ENCODE data around the gene RHBG. TPM values are rescaled to one million over a fixed set of nuclear protein-coding genes. Genes with fewer than 3 reads are reported as not detected.

Gene RHBG
- total RNA-seq, 1 experiment from 2014 or later: 5.7 TPM

- Histone ChIP-seq H3K4me3 (replicated peaks in 1 of 2; ENCODE audit: low read depth in 1 of 2, low read length in 2 of 2) (no peak overlapping the region), H3K79me2 (ENCODE audit: insufficient read depth, low read length) (no peaks in the 10 kb centered on the region), H3K27me3 (ENCODE audit: insufficient read depth, low read length) (no peaks in the 10 kb centered on the region), H4K20me1 (ENCODE audit: insufficient read depth) (no peaks in the 10 kb centered on the region), H3K9me3 (ENCODE audit: control insufficient read depth in 1 of 2, insufficient read depth in 1 of 2, low read depth in 1 of 2, low read length in 2 of 2) (no peaks in the 10 kb centered on the region), H3K9ac (ENCODE audit: low read length) (no peak overlapping the region), H3K36me3 (ENCODE audit: control insufficient read depth in 1 of 2, insufficient read depth in 2 of 2, low read length in 2 of 2) (no peaks in the 10 kb centered on the region), H2AFZ (ENCODE audit: low read depth, low read length, poor library complexity, severe bottlenecking) (no peak overlapping the region), H3K4me2 (ENCODE audit: low read length) (no peak overlapping the region), H3K4me1 (ENCODE audit: control insufficient read depth in 1 of 2, insufficient read depth in 2 of 2, low read length in 2 of 2) (peaks cover 8 to 9% of the 10 kb centered on the region in 2 experiments), H3K9me2 (ENCODE audit: insufficient read depth) (no peaks in the 10 kb centered on the region), H3K27ac (ENCODE audit: low read depth, low read length) (no peak overlapping the region)
- ChIA-PET POLR2A (no interaction called here), CTCF (interaction anchor here (0.9 to 5.3 kb wide), 3 partner anchors 24 to 61 kb away, joined by 3 to 322 read pairs (median 3); no protein-coding TSS in a partner anchor), RAD21 (ENCODE audit: low non-redundant PET in 1 of 2, low total read pairs in 2 of 2, uncharacterized antibody in 2 of 2, unreplicated experiment in 2 of 2) (interaction anchor here (0.6 to 1.7 kb wide), 2 partner anchors 63 to 144 kb away, joined by 4 to 9 read pairs; no protein-coding TSS in a partner anchor)
- intact Hi-C loops (cut with micrococcal nuclease): loop anchor here (2.0 kb wide), 1 partner anchor 226 kb away; no protein-coding TSS in a partner anchor
- no TSS peak for BruUV-seq (replicated peaks)
- TF ChIP-seq EZH2phosphoT487 (IDR thresholded peaks at IDR 0.05; ENCODE audit: borderline replicate concordance): no peak
- TF ChIP-seq TCF7L2 (IDR thresholded peaks at IDR 0.05; ENCODE audit: borderline replicate concordance, extremely low read depth, insufficient read depth, insufficient read length): no peak
- TF ChIP-seq ATF3 (IDR thresholded peaks at IDR 0.05): no peak
- peak; percentile 94 for TF ChIP-seq RAD21 (IDR thresholded peaks at IDR 0.05; ENCODE audit: low read depth)
- peak; percentile 87 to 92 (median 91) for TF ChIP-seq CTCF (IDR thresholded peaks at IDR 0.05 in 2 of 3, conservative IDR thresholded peaks at IDR 0.05 in 1 of 3; ENCODE audit: borderline replicate concordance in 1 of 3, insufficient read depth in 1 of 3, low read depth in 2 of 3, low read length in 2 of 3)
- DNase-seq (ENCODE audit: low read depth, low spot score): peak; percentile 45
- ATAC-seq: peak; percentile 91
These were observed 14.0 kb downstream of the RHBG start for GRCh38 chr1:156383023-156383422.

- POLR2A ChIA-PET: no interaction called here
- intact Hi-C loops (cut with micrococcal nuclease): no loop called here
- H3K27me3 ChIP-seq (ENCODE audit: insufficient read depth, low read length): no peaks in the 10 kb centered on the region
- TF ChIP-seq POLR2A (IDR thresholded peaks at IDR 0.05; ENCODE audit: borderline replicate concordance, extremely low read depth, insufficient read depth, insufficient read length) (no peak), EGR1 (IDR thresholded peaks at IDR 0.05; ENCODE audit: low read depth) (no peak), REST (IDR thresholded peaks at IDR 0.05; ENCODE audit: low read depth) (no peak), POLR2AphosphoS5 (IDR thresholded peaks at IDR 0.05; ENCODE audit: low read depth, low read length) (no peak), ELF1 (IDR thresholded peaks at IDR 0.05; ENCODE audit: borderline replicate concordance, low read depth) (no peak), ZBTB33 (IDR thresholded peaks at IDR 0.05; ENCODE audit: extremely low read depth, insufficient replicate concordance, low read length) (no peak), ZFX (IDR thresholded peaks at IDR 0.05) (no peak)
These were observed 15.0 kb downstream of the RHBG start for GRCh38 chr1:156384007-156384406.

More at GRCh38 chr1:156384007-156384406, 15.0 kb downstream of the RHBG start:
- DNase-seq (ENCODE audit: low read depth, low spot score) (no peak), ATAC-seq (no peak)
- Histone ChIP-seq H3K27ac (ENCODE audit: low read depth, low read length) (no peak overlapping the region), H3K9me3 (ENCODE audit: control insufficient read depth in 1 of 2, insufficient read depth in 1 of 2, low read depth in 1 of 2, low read length in 2 of 2) (no peaks in the 10 kb centered on the region), H3K9me2 (ENCODE audit: insufficient read depth) (no peaks in the 10 kb centered on the region), H3K36me3 (ENCODE audit: control insufficient read depth in 1 of 2, insufficient read depth in 2 of 2, low read length in 2 of 2) (no peaks in the 10 kb centered on the region), H3K9ac (ENCODE audit: low read length) (no peak overlapping the region), H3K4me1 (ENCODE audit: control insufficient read depth in 1 of 2, insufficient read depth in 2 of 2, low read length in 2 of 2) (peaks cover 8 to 9% of the 10 kb centered on the region in 2 experiments), H3K4me3 (replicated peaks in 1 of 2; ENCODE audit: low read depth in 1 of 2, low read length in 2 of 2) (no peak overlapping the region), H3K79me2 (ENCODE audit: insufficient read depth, low read length) (no peaks in the 10 kb centered on the region), H3K4me2 (ENCODE audit: low read length) (no peak overlapping the region), H4K20me1 (ENCODE audit: insufficient read depth) (no peaks in the 10 kb centered on the region), H2AFZ (ENCODE audit: low read depth, low read length, poor library complexity, severe bottlenecking) (no peak overlapping the region)
- no TSS peak for BruUV-seq (replicated peaks)
- ChIA-PET CTCF (interaction anchor here (5.3 kb wide), 1 partner anchor 60 kb away, joined by 322 read pairs; no protein-coding TSS in a partner anchor), RAD21 (ENCODE audit: low non-redundant PET in 1 of 2, low total read pairs in 2 of 2, uncharacterized antibody in 2 of 2, unreplicated experiment in 2 of 2) (interaction anchor here in 1 of 2 experiments (1.7 kb wide), 1 partner anchor 62 kb away, joined by 9 read pairs; no protein-coding TSS in a partner anchor)
